ENCODE data around the gene BABAM2.

The BABAM2 gene

DNA sequence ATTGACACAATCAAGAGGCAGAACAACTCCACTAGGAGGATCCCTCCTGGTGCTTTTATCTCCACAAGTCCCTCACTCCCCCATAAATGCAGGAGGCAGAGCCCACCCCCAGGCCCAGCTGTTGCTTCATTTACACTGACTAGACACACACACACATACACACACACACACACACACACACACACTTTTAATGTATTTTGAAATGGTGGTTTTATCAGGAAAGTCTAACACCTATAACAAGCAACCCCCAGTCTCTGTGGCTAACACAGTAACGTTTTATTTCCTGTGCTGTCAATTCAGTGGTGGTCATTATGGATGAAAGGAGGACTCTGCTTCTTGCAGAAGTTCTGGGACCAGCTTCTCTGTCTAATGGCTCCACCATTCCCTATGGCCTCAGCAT is 376.8 kb downstream of the BABAM2 start:
- no peak for DNase-seq

DNA sequence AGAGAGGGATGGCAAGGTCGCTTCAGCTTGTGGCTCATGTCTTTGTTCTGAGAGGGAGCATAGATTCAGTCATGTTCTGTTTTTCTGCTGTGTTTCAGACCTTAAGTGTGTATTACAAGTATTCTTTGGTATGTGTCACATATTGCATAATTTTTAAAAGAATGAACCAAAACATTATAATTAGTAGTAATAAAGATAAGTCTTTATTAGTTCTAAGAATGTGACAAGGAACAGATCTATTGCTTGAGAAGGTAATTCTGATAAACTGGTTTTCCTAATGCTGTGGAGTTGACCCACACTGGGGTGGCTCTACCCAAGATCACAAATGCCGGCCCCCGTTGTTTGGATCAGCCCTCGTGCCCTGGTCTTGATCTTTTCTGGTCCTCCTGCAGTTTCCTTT is 377.9 kb downstream of the BABAM2 start:
- DNase-seq, result no peak

- DNase-seq, result no peak
These were observed 378.7 kb downstream of the BABAM2 start for GRCh38 chr2:28269019-28269784.

DNA sequence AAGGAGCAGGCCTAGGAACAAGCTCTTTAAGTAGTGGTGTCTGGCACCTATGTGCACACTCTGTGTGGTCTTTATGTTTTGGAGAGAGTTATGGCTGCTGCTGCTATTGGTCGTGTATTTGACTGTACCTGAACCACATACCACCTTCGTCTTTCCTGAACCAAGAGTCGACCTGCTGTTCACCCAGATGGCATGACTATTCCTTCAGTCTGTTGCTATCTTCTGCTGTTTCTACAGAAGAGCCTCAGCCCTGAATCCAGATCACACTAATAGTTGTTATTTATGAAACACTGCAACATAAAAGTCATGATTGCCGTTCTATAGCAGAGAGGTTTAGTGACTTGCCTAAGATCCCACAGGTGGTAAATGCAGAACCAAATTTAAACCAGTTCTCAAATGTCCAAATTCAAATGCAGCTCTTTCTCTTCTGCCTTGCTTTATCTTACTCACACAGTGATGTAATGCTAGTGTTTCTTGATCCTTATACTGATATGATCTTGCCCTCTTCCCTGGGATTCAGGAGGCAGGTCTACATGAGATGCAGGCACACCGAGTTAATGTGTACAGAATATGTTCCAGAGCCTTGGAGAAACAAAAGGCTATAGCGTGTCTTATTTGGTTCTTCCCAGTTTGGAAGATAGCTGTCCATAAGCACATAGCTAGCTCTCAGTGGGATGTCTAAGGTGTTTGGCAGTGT is 380.1 kb downstream of the BABAM2 start:
- DNase-seq, result no peak

- no peak for DNase-seq
These were observed 380.8 kb downstream of the BABAM2 start for GRCh38 chr2:28271231-28271918.

DNA sequence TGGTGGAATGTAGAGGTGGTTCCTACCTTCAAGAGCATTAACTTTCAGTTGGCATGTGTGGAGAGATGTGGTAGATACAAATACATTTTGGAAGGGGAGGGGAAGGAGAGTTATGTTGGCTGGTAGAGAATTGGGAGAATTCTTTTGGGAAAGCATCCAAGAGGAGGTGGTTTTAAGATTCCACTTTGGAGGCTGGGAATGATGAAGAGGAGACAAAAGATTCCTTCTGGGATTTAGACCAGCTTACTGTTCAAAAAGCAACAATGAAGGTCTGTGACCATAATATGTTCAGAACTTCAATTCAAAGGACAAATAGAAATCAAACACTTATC is 381.4 kb downstream of the BABAM2 start:
- DNase-seq, result no peak

DNA sequence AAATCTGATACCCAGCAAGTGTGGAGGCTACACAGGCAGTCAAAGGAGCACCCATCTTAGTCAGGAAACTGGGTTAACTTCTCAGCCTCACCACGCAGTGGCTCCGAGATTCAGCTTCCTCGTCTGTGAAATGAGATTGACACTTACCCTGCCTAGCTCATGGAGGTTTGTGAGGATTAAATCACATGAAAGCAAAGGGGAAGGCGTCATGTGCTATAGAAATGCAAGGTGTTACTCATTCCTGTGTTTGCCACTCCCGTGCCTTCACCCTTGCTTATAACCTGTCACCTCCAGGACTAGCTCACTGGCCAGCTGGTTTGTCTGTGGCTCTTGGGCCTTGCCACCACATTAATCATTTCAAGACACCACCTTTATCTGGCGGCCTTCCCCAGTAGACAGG is 383.2 kb downstream of the BABAM2 start:
- no peak for DNase-seq

GRCh38 chr2:28274911-28275685 is 384.6 kb downstream of the BABAM2 start:
- DNase-seq, result no peak

DNA sequence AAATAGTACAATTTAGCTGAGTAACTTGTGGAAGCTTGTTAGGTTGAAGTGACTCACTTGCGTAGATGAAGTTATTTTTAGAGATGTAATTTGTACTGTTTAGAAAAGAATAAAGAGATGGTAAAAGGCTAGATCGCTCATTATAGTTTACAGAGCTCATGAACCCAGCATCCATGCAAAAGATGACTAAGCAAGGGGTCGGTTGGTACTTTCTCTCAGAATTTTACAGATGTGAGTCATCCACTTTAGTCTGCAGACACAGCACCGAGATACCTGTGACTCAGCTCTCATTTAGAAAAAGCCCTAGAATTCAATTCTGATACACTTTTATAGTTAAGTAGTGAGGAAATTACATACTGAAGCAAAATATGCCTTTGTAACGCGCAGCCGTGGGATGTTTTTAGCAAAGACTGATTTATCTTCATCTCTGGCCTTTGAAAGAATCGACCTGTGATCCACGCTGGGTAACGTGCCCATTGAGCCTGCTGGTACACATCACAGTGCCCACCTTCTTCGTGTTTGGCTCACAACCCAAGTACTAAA is 385.6 kb downstream of the BABAM2 start:
- peak in 1 of 4 experiments; percentile 9 for DNase-seq

- DNase-seq, result no peak
These were observed 386.3 kb downstream of the BABAM2 start for GRCh38 chr2:28276807-28277206.

- no peak for DNase-seq
These were observed 386.9 kb downstream of the BABAM2 start for GRCh38 chr2:28277466-28277865.

- DNase-seq, result no peak
These were observed 388.8 kb downstream of the BABAM2 start for GRCh38 chr2:28279371-28279770.

GRCh38 chr2:28280619-28281018 is 390.1 kb downstream of the BABAM2 start:
- no peak for DNase-seq

GRCh38 chr2:28281739-28282138 is 391.2 kb downstream of the BABAM2 start:
- DNase-seq, result no peak

- no peak for DNase-seq
These were observed 391.7 kb downstream of the BABAM2 start for GRCh38 chr2:28282248-28282647.

GRCh38 chr2:28282861-28283646 is 392.5 kb downstream of the BABAM2 start:
- DNase-seq, result no peak

- DNase-seq, result no peak
These were observed 393.3 kb downstream of the BABAM2 start for GRCh38 chr2:28283861-28284260.

- DNase-seq, result no peak
These were observed 396.1 kb downstream of the BABAM2 start for GRCh38 chr2:28286678-28287077.

DNA sequence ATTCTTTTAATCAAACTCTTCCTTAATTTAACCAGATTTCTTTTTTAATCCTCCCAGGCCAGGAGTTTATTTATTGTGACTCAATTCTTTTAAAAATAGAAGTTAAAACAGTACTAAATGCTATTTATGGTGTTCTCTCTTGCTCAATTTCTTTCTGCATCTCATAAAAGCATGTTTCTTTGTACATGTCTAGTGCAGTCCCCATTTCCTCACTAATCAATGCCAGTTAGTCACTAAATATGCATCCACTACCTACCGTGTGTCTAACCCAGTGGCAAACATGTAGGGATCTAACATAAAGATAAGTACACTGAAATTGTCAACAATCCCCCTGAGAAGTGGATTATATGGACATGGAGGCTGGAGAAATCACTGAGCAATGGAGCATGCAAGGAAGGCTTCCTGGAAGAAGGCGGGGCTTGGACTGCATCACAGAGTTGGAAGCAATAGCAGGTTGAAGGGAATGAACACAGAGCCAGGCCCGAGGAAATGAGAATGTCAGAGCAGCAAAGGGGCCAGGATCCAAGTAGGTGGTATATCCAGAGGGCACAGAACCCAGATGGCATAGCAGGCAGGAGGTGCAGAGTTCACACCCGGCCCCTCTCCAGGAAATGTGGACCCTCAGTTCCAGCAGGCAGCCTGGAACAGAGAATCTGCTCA is 396.9 kb downstream of the BABAM2 start:
- no peak for DNase-seq

- no peak for DNase-seq
These were observed 398.1 kb downstream of the BABAM2 start for GRCh38 chr2:28288620-28289019.

- DNase-seq, result no peak
These were observed 401.4 kb downstream of the BABAM2 start for GRCh38 chr2:28291811-28292440.

Measured in activated CD4-positive, CD25-positive, alpha-beta regulatory T cell (primary cell).